ENCODE data around the gene MINDY4.

MINDY4 gene

DNA sequence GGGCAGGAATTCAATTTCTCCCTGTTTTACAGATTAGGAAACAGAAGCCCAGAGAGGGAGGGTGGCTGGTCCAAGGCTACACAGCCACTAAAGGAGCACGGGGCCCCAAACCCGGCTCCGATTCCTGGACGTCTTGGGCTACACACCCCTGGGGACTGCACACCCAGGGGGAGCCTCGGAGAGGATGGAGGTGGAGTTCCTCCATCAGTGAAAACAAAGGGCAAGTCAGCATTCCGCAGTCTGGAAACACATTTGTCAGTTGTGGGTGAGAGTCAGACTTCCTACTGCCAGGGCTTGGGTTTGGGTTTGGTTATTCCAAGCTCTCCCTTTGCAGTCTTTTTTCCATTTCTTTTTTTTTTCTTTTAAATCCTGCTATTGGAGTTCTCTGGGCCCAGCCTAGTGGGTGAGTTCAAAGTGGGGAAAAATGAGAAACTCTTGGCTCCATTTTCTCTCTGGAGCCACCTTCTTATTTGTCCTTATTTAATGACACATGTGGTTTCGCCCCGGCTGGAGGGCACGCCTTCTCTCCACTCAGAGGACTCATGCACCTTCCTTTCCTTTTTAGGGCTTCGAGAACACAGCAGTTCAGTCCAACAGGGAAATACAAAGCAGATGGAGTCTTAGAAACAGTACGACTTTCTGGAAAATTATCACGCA, 80.6 kb downstream of the MINDY4 start:
- DNase-seq (ENCODE audit: low read depth in 2 of 3, low spot score in 2 of 3) = no peak

DNA sequence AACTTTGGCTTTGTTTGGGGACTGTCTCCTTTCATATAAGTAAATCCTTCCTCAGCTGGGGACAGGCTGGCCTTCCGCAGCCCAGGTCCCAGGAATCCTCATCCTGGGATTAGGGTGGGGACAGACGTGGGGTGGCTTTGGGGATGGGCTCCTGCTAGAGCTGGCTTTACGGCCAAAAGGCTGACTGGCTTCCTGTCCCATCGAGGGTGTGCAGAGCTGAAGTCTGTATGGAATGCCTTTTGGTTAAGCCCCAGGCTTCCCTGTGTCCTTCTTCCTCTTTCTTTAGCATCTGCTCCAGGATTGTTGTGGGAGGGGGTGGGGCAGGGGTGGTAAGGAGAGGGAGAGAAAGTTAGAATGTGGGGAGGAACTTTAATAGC, 81.1 kb downstream of the MINDY4 start:
- DNase-seq (ENCODE audit: low read depth in 2 of 3, low spot score in 2 of 3) = no peak

DNA sequence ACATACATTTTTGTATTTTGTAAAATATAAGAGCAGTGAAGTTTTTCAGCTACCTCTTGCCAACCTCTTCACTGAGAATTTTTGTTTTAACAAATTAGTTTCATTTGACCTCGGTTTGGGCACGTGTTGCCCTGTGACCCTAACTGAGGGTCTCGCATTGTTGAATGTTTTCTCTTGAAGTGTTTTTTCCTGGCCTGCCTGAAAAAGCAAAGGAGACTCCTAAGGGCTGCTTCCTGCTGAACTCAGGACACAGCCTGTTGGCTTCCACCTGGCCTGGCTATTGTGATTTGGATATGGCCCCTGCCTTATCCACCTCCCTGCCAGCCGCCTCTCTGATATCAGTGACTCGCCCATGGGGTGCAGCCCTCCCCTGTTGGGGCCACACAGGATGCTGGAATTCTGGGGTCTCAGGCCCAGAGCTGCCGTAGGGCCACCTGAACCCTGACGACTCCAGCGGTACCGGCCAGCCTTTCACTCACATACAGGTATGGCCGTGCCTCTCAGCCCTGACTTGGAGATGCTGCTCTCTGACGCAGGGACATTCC, 81.6 kb downstream of the MINDY4 start:
- DNase-seq (ENCODE audit: low read depth in 2 of 3, low spot score in 2 of 3) = no peak

GRCh38 chr7:30853576-30853975, 82.4 kb downstream of the MINDY4 start:
- DNase-seq (ENCODE audit: low read depth in 2 of 3, low spot score in 2 of 3) = no peak

GRCh38 chr7:30855936-30856335, 84.7 kb downstream of the MINDY4 start:
- no peak for DNase-seq (ENCODE audit: low read depth in 2 of 3, low spot score in 2 of 3)

GRCh38 chr7:30858576-30858975, 87.4 kb downstream of the MINDY4 start:
- no peak for DNase-seq (ENCODE audit: low read depth in 2 of 3, low spot score in 2 of 3)

DNA sequence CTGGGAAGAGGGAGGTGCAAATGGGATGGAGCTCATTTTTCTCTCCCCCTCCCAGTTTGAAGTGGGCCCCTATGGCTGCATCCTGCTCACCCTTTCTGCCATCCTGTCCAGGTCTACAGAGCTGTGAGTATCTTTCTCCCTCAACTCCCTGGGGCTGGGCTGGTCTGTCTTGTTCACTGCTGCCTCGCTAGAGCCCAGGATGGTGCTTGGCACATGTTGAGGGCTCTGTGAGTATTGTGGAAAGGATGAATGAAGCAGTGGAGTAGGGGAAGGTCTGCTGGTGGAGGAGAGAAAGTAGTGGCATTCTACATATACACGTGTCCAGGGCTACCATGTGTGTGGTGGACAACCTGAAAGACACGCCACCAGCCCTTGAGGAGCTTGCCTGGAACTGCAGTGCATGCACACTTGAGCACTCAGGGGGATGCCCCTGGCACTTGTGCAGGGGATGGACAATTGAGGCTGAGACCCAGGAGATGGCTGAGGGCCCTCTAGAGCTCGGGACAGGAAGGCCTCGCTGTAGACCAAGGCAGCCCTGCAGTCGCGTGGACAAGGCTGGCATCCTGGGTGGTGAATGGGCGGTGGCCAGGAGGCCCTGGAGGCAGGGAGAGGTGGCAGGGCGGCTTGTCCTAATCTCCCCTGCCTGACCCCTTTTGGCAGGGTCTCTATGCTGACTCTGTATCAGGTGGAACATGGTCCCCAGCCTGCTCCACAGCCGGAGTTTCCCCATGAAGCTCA, 88.2 kb downstream of the MINDY4 start:
- no peak for DNase-seq (ENCODE audit: low read depth in 2 of 3, low spot score in 2 of 3)

- DNase-seq (ENCODE audit: low read depth in 2 of 3, low spot score in 2 of 3) = no peak
Measured at GRCh38 chr7:30859940-30860496, 88.8 kb downstream of the MINDY4 start.

DNA sequence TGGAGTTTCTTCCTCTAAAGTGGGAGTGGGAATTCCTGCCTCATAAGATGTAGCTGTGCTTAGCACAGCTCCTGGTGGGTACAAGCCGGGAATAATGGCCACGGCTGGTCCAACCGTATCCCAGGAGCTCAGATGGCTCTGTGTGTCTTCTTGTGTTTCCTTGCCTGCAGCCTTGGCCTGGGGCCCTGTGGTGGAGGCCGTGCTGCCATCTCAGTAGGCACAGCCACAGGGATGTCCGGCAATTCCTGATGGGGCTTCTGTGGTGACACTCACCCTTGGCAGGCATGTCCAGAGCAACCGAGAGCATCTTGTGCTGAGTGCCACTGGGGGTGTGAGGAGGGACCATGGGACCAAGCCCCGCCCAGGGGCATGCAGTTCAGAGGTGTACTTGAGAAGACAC, 90.4 kb downstream of the MINDY4 start:
- DNase-seq (ENCODE audit: low read depth in 2 of 3, low spot score in 2 of 3) = no peak

DNA sequence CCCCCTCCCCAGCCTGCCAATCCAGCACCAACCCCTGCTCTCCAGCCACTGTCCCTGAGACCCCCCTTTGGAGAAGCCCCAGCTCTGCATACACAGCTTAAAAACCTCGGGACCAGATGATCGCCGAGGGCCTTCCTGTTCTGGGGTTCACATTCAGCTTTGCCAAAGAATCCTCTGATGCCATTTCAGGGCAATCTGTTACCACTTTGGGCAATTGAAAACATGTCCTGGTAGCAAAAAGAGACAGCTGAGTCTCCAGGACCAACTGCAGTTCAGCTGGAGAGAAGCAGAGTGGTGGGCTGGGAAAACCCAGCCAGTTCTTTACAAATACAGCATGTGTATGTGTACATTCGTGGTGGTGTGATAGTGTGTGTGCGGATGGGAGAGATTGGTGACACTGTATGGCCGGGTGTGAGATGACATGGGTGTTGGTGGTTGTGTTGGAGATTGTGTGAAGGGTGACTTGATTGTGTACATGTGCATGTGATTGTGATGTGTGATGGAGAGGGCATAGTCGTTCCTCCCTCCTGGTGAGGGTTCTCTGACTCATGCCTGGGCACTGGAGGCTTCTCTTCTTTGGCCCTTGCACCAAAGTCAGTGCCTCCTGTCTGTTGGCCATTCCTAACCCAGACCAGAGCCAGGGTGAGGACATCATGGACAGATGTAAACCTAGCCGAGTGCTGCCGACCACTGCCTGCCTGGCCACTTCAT, 91.9 kb downstream of the MINDY4 start:
- DNase-seq (ENCODE audit: low read depth in 2 of 3, low spot score in 2 of 3) = no peak

DNA sequence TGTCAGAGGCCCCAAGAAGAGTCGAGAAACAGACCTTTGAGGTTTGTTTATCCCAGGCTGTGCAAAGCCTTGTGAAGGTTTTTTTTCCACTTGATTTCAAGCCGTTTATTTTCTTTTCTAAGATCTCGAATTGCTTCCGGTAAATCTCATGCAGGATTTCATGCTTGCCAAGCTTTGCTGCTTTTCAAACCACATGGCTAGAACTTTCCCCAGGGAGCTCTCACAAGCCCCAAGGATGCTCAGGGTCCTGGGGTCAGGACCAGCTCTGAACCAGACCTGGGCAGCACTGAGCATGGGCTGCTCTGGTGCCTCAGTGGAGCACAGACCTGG, 92.5 kb downstream of the MINDY4 start:
- DNase-seq (ENCODE audit: low read depth in 2 of 3, low spot score in 2 of 3) = no peak

DNA sequence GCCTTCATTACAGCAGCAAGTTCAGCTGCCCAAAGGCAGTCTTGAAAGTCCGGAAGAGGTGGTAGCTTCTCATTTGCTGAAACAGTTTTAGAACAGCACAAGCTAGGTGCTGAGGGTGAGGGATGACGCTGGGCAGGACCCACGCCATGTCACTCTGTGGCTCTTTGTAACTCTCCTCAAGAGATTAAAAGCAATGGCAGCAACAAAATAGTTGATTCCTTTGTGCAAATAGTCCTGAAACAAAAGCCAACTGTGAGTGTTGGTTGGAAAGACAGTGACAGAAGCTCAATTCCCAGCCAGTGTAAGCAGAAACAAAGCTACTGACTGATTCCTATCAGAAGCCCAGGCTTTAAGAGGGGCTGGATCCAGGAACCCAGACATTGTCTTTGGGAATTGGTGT, 92.9 kb downstream of the MINDY4 start:
- DNase-seq (ENCODE audit: low read depth in 2 of 3, low spot score in 2 of 3) = no peak

DNA sequence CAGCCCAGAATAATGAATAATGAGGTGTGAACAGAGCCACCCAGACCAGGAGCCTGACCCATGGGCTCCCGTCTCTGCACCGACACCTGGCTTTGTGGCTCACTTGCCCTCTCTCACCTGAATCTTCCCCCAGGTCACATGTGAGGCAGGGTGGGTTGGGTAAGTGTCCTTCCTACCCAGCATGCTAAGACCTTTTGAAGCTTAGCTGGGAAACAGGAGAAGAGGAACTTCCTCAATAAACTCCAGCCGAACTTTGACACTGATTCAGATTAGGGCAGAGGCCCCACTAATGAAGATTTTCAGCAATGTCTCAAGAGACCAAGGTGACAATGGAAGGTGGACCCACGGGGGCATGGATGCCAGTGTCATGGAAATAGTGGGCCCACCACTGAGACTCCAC, 93.9 kb downstream of the MINDY4 start:
- no peak for DNase-seq (ENCODE audit: low read depth in 2 of 3, low spot score in 2 of 3)

GRCh38 chr7:30865821-30866220, 94.6 kb downstream of the MINDY4 start:
- DNase-seq (ENCODE audit: low read depth in 2 of 3, low spot score in 2 of 3) = no peak

DNA sequence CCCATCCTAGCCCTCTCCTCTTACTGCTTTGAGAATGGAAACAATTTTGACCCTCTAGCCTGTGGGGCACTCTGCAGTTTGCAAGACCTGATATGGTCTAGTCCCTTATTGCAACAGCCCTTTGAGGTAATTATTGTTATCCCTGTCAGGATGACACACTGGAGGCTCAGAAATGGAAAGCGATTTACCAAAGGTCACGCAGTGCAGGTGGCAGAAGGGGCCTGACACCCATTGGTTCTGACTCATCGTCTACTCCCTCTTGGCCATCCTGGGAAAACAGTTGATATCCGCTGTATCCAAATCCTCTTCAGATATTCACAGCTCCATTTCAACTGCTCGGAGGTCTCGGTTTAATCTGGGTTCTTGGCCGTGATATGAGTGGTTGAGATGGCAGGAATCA, 95.7 kb downstream of the MINDY4 start:
- DNase-seq (ENCODE audit: low read depth in 2 of 3, low spot score in 2 of 3) = no peak

DNA sequence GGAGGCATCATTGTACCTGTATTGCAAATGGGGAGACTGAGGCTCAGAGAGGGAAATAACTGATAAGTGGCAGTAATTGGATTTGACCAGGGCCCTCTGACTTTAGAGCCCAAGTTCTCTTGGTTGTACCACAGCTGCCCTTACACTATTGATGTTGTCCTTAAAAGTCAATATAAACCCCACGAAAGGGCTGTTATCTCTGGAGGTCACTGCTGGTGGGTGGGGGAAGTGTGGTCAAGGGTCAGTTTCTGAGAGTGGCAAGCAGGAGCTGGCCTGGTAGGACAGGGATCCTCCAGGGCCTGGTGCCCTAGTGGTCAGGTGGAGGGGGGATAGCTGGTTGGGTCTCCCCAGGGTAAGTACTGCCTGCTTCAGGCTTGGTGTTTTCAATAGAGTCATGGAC, 96.3 kb downstream of the MINDY4 start:
- no peak for DNase-seq (ENCODE audit: low read depth in 2 of 3, low spot score in 2 of 3)

GRCh38 chr7:30869794-30870611, 98.8 kb downstream of the MINDY4 start:
- no peak for DNase-seq (ENCODE audit: low read depth in 2 of 3, low spot score in 2 of 3)

- no peak for DNase-seq (ENCODE audit: low read depth in 2 of 3, low spot score in 2 of 3)
Measured at GRCh38 chr7:30870821-30871518, 99.8 kb downstream of the MINDY4 start.

GRCh38 chr7:30871655-30872054, 100.4 kb downstream of the MINDY4 start:
- DNase-seq (ENCODE audit: low read depth in 2 of 3, low spot score in 2 of 3) = no peak

DNA sequence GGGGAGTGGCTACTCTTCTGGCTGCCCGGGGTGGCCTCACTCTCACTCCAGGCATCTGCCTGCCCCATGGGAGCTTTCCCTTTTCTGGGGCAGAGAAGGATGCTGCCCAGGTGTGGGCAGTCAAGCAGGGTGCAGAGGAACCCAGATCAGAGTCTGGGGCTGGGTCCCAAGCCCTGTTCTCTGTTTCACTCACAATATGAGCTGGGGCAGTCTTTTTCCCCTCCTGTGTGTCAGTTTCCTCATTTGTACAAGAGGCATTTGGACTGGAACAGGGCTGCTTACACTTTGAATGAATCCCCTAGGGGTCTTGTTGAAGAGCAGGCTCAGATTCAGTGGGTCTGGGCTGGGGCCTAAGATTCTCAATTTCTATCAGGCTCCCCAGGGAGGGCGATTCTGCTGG, 102.0 kb downstream of the MINDY4 start:
- no peak for DNase-seq (ENCODE audit: low read depth in 2 of 3, low spot score in 2 of 3)

GRCh38 chr7:30873656-30874055, 102.4 kb downstream of the MINDY4 start:
- no peak for DNase-seq (ENCODE audit: low read depth in 2 of 3, low spot score in 2 of 3)
